ENCODE data around the gene KIF5A. TPM values are rescaled to one million over a fixed set of nuclear protein-coding genes. Genes with fewer than 3 reads are reported as not detected.
A peak's percentile ranks its signal among the peaks of the same experiment; 100 is the strongest.

The KIF5A gene
- total RNA-seq, 4 donors from 2014 or later = 0.34 to 0.67 (median 0.51) TPM

DNA sequence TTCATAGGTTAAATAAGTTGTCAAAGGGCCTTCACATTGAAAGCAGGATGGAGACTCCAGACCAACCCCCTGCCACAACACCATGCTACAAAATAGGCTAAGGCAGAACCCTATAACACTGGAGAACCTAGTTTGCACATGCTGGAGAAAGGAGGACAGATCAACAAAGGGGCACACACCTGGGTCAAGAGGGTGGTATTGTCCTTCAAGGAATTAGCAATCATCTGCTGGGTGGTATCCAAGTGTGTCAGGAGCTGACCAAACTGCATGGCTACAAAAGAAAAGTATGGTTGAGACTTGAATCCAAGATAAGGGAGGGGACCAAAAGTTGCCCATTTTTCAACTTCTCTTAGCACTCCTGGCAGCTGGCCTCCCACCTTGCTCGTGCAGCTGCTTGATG is 18.0 kb upstream of the KIF5A start:
- Histone ChIP-seq H3K4me1 (peaks cover 19 to 25% of the 10 kb centered on the region in 2 donors), H3K9me3 (no peaks in the 10 kb centered on the region), H3K27ac (peak overlapping the region in 1 of 3 donors; percentile 18), H3K36me3 (peaks cover 70 to 75% of the 10 kb centered on the region in 2 donors), H3K27me3 (no peaks in the 10 kb centered on the region), H3K4me3 (replicated peaks in 1 of 3) (no peak overlapping the region)
- intact Hi-C loops (cut with DNase I) = no loop called here
- no peak for TF ChIP-seq POLR2A (IDR thresholded peaks at IDR 0.05)
- TF ChIP-seq, protein P1, sequence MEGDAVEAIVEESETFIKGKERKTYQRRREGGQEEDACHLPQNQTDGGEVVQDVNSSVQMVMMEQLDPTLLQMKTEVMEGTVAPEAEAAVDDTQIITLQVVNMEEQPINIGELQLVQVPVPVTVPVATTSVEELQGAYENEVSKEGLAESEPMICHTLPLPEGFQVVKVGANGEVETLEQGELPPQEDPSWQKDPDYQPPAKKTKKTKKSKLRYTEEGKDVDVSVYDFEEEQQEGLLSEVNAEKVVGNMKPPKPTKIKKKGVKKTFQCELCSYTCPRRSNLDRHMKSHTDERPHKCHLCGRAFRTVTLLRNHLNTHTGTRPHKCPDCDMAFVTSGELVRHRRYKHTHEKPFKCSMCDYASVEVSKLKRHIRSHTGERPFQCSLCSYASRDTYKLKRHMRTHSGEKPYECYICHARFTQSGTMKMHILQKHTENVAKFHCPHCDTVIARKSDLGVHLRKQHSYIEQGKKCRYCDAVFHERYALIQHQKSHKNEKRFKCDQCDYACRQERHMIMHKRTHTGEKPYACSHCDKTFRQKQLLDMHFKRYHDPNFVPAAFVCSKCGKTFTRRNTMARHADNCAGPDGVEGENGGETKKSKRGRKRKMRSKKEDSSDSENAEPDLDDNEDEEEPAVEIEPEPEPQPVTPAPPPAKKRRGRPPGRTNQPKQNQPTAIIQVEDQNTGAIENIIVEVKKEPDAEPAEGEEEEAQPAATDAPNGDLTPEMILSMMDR (IDR thresholded peaks at IDR 0.05) = no peak
- DNase-seq = no peak
- WGBS, 2 donors = 93 to 100% methylated on average over 1 of the region's 1 CpG

DNA sequence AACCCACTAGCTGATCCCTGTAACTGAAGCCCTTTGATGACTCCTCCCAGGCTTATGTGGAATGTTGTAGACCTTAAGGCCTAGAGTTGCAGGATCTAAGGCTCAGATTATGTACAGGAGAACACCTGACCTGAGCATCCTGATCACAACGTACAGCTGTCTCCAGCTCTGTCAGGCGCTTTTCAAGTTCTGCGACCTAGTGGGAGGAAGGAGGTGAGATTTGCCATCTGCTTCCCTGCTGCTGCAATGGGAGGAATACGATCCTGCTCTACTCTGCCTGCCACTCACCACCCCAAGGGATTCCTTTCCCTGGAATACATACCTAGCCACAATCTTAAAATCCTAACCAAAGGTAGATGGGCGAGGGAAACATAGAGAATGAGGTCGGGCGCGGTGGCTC is 16.7 kb upstream of the KIF5A start:
- no peak for TF ChIP-seq POLR2A (IDR thresholded peaks at IDR 0.05)
- TF ChIP-seq, protein P1 (IDR thresholded peaks at IDR 0.05) = no peak
- Histone ChIP-seq H3K4me1 (peaks cover 19 to 25% of the 10 kb centered on the region in 2 donors), H3K9me3 (no peaks in the 10 kb centered on the region), H3K27me3 (no peaks in the 10 kb centered on the region), H3K36me3 (peaks cover 59 to 71% of the 10 kb centered on the region in 2 donors), H3K27ac (no peak overlapping the region), H3K4me3 (replicated peaks in 1 of 3) (no peak overlapping the region)
- WGBS, 2 donors = 91% methylated on average over 8 of the region's 8 CpGs
- DNase-seq = no peak
- intact Hi-C loops (cut with DNase I) = no loop called here

DNA sequence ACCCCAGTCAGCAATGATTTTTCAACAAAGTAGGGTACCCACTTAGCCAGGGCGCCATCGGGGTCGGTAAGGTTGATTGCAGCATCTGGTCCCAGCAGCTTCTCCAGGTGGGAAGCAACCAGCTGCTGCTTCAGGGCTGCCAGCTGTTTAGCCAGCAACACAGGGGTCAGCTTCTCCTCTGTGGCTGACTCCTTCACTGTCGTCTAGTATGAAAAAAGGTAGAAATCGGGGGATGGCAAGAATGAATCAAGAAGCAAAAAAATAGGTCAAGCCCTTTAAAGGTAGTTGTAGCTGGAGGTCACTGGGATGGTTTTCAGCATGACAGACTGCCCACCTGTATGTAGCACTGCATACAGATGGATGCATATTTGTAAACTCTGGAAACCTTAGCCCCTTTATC is 15.6 kb upstream of the KIF5A start:
- TF ChIP-seq, protein P1 (IDR thresholded peaks at IDR 0.05) = no peak
- WGBS, 2 donors = 91 to 92% methylated on average over 5 of the region's 5 CpGs
- Histone ChIP-seq H3K27me3 (no peaks in the 10 kb centered on the region), H3K9me3 (no peaks in the 10 kb centered on the region), H3K27ac (no peak overlapping the region), H3K36me3 (peaks cover 52 to 66% of the 10 kb centered on the region in 2 donors), H3K4me1 (peaks cover 19 to 25% of the 10 kb centered on the region in 2 donors), H3K4me3 (replicated peaks in 1 of 3) (no peak overlapping the region)
- intact Hi-C loops (cut with DNase I) = no loop called here
- DNase-seq = no peak

DNA sequence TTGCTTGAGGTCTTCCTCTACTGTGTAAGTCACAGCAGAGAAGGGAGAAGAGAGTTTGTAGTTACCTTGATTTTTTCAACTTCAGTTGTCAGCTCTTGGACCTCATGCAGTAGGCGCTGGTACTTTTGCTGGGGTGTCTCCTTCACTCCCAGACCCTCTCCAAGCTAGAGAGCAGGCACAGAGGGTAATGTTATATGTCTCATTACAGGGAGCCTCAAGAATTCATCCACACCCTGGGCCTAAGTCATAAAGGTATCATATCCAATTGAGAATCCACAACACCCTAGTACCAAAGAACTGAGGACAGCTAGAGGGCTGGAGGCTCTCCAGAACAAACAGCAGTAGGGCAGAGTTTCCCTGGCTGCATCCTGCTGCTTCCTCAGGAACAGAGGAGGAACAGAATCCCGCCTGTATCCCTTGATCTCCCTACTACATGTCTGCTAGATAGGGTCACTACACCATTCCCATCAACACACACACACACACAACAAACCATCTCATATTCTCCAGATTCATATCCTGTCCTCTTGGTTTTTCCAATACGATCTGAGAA is 14.8 kb upstream of the KIF5A start:
- intact Hi-C loops (cut with DNase I) = no loop called here

More for the DNA sequence above, 14.8 kb upstream of the KIF5A start:
- Histone ChIP-seq H3K4me1 (peaks cover 19 to 25% of the 10 kb centered on the region in 2 donors), H3K4me3 (replicated peaks in 1 of 3) (no peak overlapping the region), H3K27ac (no peak overlapping the region), H3K9me3 (no peaks in the 10 kb centered on the region), H3K36me3 (peaks cover 46 to 59% of the 10 kb centered on the region in 2 donors), H3K27me3 (no peaks in the 10 kb centered on the region)
- WGBS, 2 donors = 85 to 94% methylated on average over 3 of the region's 3 CpGs
- no peak for TF ChIP-seq POLR2A (IDR thresholded peaks at IDR 0.05)
- TF ChIP-seq, protein P1 (IDR thresholded peaks at IDR 0.05) = no peak
- DNase-seq = no peak
